GM03348 (cell line): ENCODE data around the gene RSAD1.

ENCODE experiments used
- DNase-seq: peaks from one replicate; pipeline ENCODE4 v3.0.0; 2012; ENCODE audit warnings: low spot score

Gene RSAD1

DNA sequence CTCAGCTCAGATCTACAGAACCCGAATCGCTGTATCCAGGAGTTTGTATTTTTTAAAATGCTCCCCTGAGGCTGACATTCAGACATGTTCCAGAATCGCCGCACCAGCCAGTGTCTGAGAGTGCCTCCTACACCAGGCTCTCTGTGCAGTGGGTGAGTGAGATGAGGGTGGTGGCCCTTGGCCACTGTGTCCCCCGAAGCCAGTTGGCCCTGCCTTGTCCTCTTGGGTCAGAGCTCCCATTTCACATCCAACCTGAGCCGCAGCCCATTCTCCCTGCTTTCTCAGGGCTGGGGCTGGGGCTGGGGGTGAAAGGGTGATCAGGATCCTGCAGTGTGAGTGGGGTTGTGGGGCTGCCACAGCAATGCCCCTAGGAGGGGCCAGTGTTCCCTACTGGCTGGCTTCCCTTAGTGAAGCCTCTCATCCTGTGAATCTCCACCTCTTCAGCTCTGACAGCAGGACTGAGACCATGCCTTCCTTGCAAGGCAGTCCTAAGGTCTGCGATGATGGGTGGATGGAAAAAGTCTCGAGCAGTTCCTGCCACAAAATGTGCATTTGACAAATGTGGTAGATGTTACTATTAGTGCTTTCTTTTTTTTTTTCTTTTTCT is 16.7 kb downstream of the RSAD1 start:
- no peak for DNase-seq

DNA sequence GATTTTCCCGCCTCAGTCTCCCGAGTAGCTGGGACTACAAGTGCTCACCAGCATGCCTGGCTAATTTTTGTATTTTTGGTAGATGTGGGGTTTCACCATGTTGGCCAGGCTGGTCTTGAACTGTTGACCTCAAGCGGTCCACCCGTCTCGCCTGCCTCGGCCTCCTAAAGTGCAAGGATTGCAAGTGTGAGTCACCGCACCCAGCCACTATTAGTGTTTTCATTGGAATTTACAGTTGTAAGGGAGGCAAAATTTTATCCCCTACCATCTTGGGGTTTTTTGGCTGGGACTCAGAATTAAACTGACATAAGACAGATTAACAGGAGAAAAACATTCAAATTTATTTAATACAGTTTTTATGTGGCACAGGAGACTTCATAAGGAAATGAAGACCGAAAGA is 17.3 kb downstream of the RSAD1 start:
- DNase-seq, result no peak

DNA sequence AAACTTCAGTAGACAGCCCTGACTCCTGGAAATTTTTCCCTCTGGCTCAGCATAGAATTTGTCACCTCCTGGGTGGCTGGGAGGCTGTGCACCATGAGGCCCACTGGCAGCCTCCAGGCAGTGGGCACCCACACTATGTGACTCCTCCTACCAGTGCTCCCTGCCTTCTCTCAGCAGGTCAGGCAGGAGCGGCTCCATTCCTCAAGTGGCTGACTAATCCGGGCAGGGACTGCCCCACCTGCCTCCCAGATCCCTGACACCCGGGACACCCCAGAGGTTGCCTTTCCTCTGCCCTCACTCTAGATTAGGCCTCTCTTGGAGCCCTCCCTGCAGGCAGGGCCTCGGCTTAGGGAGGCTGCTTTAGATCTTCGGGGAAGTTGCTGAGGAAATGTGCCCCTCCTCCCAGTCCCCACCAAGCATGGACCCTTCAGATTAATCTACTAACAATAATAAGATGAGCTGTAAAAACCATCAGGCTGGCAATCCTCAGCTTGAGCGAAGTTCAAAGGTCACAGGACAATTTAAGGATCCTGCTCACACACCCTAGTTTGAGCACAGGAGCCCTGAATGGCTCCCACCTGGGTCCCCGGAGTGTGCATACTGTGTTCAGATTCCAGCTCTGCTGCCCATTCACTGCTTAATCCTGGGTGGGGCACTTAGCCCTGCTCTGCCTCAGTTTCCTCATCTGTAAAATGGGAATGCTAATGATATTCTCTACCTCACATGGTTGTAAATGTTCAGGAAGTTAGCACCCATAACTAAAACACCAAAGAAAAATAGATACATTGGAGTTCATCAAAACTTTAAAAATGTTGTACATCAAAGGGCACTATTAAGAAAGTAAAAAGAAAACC is 19.6 kb downstream of the RSAD1 start:
- DNase-seq, result no peak

DNA sequence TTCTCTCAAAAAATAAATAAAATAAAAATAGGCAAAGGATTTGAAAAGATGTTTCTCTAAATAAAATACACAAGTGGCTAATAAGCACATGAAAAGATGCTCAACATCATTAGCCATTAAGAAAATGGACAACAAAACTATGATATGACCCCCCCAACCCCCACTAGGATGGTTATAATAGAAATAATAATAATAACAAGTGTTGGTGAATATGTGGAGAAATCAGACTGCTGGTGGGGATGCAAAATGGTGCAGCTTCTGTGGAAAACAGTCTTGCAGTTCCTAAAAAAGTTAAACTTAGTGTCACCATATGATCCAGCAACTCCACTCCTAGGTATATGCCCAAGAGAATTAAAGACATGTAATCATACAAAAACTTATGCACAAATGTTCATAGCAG is 20.6 kb downstream of the RSAD1 start:
- no peak for DNase-seq

DNA sequence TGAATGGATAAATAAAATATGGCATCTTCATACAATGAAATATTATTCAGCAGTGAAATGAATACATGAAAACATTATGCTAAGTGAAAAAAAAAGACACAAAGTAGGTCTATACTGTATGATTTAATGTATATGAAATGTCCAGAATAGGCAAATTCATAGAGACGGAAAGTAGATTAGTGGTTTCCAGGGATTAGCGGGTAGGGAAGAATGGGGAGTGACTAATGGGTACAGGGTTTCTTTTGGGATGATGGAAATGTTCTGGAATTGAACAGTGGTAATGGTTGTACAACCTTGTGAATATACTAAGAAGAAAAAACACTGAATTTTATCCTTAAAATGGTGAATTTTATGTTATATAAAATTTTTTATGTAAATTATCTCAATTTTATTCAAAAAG is 21.1 kb downstream of the RSAD1 start:
- DNase-seq, result no peak

DNA sequence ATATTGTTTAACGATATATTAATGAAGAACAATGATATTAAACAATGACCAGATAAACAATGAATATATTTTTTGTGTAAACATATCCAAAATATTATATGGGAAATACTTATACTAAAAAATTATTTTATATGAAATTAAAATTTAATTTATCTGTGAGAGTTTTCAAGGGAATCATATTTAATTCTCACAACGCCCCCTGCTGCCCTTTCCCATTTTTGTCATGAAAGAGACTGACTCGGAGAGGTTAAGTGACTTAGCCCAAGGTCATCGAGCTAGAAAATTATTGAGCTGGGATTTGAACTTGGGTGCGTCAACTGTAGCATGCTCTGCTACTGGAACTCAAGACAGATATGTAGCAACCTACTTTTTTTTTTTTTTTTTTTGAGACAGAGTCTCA is 22.4 kb downstream of the RSAD1 start:
- no peak for DNase-seq

DNA sequence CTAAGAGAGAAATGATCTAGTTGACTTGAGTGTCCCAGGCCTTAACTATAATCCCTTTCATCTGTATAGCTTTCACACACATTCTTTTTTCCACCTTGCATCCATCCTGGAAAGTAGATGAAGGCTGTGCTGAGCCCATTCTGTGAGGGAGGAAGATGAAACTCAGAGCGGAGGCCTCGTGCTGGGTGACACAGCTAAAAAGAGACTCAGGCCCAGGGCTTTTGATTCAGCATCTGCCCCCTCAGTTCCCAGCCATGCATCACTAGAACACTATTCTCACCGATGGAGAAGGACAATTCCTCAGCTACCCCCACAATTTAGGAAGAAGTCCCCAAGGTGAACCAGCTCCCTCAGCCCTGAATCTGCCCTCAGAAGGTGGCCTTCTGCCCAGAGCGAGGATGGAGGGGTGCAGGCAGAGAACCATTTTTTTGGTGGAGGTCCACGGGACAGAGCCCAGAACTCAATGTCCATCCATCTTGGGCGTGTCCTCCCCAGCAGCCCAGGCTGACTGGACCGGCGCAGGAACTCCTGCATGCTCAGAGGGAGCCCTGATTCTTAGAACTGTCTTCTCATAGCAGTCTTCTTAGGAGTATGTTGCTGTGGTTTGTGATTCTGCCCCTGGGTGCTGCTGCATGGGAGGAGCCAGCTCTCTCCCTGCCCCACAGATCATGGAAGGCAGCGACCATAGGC is 23.8 kb downstream of the RSAD1 start:
- DNase-seq, result no peak

DNA sequence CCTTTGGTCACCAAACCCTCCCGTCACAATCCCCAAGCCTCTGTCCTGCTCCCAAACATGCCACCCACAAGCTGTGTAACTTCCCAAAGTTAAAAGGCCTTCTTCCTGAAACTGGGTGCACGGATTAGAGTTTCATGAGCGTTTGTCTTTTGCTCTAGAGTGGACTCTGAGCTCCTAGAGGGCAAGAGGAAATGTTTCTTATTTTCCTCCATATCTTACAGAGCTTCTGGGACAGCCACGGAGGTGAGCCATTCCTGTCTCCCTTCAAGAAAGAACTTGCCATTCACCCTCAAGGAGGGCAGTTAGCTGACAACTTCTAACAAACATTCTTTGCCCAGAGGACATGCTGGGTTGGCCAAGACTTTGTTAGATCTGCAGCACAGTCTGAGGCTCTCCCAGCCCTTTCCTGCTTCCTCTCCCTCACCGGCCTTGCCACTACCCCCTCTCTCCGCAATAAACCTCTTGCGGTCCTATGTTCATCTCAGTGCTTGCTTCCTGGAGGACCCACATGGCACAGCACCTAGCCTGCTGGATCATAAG is 27.0 kb downstream of the RSAD1 start:
- DNase-seq, result no peak

DNA sequence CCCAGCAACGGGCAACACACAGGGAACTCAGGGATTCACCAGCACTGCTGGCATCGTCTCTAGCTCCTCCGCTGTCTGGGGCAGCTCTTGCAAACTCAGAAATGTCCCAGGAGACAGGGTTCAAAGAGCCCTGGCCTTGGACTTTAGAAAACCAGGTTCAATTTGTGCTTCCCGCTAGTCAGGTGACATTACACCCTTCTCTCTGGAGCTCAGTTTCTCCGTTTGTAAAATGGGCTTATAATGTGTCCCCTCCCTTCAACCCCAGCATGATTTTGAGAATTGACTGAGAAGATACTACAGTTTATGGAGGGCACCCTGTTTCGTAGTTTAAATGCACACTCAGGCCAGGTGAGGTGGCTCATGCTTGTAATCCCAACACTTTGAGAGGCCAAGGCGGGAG is 27.6 kb downstream of the RSAD1 start:
- no peak for DNase-seq

DNA sequence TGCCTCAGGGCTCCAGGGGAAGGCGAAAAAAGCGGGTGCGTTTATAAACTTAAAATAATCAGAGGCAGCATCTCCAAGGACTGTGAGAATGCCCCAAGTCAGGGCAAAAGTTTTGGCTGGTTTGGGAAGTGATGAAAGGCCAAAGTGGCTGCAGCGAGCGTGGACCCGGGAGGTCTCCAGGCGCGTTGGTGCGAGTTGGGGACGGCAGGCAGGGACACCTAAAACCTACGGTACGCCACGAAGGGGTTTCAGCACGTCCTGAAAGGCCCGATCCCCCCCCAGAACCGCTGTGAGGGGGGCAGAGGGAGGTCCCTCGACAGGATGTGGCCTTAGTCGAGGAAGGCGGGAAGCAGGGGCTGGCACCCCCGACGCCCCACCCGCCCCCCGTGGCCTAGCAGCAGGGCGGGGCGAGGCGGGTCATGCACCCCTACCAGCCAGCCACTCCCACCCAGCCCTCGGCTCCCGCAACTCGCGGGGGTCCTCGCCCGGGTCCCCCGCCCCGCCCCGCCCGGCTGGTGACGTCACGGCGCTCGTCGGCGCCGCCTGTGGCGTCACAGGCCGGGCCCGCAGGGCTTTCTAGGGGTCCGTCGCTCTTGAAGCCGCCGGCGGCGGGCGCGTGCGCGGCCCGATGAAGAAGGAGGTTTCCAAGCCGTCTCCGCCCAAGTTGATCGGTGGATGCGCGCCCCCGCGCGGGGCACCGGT is 29.4 kb downstream of the RSAD1 start, which contains the start of gene MYCBPAP:
Gene MYCBPAP (plus strand): TSS at position 569 of the 702 bp plus-strand sequence. CDS start 236 bp downstream, outside the sequence.
- peak; percentile 90 for DNase-seq

DNA sequence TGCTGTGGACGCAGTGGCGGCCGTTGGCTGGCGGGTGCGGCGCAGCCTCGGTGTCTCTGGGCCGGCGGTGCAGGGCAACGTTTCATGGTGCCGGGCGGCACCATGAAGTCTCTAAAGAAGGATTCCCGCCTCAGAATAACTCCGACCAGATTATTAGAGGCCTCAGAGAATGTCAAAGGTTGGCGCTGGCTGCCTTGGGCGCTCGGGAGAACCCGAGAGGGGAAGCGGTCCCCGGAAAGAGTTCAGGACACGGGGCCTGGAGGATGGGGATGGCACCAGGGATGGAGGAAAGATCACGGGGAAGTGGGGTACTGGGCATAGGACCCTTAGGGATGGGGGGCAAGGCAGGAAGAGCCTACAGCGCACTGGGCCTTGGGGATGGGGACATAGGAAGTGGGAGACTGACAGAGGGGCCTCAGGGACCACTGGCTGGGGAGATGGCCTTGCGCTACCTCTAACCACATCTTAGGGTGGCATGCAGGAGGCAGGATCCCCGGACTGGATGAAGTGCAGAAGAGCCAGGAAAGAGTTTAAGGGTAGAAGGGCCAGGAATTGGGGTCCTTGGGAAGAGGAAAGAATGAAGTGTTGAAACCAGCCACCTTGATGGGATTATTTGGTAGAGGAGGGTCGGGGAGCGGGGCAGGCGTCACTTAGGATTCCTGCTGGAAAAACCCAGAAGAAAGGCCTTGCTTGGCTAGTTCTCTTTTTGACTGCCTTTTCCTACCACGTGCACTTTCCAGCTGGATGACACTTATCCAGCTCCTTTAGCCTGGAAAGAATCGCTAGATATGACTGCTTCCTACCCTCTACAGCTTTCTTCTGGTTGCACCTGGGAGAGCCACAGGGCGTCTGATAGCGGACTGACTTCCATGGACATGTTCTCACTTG is 30.2 kb downstream of the RSAD1 start:
- no peak for DNase-seq

DNA sequence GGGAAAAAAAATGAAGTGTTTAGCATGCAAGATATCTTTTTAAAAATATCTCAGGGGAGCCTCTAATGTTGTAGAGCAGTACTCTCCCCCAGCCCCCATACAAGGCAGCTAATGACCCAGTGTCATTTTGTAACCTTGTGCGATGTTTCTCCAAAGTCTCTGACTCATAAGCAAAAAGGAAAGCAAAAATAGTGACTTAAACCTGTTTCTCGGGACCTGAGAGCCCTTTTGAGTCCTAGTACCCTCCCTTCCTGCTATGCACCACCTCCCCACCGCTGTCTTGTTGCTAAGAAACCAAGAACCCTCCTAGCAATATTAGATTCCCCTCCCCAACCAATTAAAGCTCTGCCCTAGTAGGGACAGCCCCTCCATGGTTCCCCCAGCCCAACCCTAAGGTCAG is 32.4 kb downstream of the RSAD1 start:
- DNase-seq, result no peak

DNA sequence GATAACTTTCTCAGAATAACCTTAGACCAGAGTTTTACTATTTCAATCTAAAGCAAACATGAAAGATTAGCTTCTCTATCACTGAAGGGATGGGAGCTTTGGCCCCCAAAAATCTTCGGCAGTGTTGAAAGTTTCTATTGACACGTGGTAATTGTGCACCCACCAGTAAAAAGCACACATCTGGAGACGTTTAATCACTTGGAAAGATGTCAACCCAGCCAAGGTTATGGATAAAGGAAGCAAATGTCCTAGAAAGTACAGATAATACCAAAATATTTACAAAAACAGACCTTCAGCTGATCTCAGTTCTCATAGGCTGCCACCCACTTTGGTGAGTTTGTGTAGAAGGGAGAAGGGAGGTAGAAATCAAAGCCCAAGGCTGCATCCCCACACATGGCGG is 34.8 kb downstream of the RSAD1 start:
- no peak for DNase-seq

DNA sequence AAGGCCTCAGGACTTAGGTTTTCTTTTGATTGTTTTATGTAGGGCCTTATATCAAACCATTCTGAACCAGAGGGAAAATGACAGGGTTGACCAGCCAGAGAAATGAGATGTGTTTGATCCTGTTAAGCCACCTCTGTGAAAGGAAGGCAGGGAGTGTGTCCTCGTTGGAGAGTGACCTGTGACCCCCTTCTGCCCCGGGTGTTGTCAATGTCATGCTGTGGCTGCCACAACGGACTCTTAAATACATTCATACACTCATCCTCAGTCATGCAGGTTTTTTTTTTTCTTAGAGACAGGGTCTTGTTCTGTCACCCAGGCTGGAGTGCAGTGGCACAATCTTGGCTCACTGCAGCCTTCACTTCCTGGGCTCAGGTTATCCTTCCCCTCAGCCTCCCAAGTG is 35.7 kb downstream of the RSAD1 start:
- DNase-seq, result no peak

DNA sequence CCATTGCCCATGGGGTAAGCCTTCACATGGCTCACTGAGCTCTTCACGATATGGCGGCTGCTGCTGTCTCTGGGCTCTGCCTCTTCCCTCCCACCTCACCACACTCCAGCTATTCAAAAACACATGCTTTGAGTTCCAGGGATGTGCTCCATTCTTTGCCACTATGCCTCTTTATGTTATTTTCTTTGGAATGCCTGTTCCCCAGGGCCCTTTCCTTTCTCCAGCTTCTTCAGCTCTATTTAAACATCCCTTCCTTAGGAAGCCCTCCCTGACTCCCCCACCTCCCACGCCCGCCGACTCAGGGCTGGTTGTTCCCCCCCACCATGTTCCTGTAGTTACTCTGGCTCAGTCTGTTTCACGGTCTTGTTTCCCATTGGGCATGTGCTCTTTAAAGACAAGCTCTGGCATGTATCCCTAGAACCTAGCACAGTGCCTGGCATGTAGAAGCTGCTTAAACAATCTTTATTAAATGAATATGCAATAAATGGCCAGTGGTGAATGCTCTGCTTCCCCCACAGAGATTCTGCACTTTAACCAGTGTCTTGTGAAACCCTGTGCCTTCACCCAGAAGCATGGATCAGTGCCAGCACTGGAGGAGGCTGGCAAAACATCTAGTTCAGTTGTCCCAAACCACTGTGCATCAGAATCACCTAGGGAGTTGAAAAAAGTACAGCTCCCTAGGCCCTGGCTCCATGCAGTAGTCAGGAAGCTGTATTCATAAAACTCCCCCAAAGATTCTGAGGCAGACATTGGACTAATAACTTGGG is 36.5 kb downstream of the RSAD1 start:
- peak; percentile 62 for DNase-seq

DNA sequence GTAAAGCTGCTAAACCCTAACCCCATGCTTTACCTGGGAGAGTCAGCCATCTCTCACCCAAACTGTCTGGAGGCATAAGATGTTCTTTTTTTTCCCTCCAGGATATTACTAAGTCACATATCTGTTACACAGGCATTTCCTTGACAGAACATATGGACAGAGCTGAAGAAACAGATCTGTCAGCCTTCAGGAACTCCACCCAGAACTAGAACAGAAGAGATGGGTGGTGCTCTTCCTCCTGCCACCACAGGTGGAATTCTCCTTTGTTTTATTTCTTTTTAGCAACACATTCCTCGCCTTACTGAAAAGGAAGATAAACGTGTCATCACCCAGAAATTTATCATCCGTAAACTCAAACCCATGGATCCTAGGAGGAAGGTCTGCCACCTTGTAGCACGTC is 38.4 kb downstream of the RSAD1 start:
- no peak for DNase-seq

DNA sequence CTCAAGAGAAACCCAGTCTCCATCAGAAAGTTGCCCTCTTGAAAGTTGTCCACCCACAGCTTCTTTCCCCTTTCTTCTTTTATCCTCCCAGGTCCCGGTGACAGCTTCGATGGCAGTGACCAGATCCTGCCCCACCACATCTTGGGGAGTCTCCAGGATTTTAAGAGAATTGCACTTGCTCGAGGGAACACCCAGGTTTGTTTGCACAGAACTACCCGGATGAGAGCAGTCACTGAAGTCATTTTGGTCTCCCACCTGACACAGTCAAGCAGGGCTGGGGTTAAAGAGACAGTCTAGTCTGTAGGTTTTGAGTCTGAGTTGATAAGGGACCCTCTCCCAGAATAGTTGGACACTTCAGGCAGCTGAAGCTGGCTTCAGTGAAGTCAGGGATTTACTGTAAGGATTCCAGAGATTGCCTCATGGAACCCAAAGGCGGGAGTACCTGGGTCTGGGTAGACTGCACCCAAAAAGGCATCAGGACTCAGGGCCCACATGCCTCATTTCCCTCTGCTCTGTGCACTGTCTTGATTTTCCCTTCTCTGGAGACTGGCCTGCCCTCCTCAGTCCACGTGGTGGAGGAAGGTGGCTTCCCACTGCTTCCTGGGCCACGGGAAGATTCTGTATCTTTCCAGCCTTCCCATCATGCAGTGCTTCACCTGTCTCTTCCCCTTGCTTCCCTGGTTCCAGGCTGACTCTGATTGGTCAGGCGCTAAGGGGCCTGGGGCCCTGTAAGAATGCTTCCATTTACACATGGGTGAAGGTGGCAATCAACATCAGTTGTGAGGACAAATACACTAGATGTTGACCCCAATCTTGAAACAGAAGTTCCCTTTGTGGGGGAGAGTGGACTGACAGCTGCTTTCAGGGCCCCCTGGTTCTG is 39.1 kb downstream of the RSAD1 start:
- no peak for DNase-seq

DNA sequence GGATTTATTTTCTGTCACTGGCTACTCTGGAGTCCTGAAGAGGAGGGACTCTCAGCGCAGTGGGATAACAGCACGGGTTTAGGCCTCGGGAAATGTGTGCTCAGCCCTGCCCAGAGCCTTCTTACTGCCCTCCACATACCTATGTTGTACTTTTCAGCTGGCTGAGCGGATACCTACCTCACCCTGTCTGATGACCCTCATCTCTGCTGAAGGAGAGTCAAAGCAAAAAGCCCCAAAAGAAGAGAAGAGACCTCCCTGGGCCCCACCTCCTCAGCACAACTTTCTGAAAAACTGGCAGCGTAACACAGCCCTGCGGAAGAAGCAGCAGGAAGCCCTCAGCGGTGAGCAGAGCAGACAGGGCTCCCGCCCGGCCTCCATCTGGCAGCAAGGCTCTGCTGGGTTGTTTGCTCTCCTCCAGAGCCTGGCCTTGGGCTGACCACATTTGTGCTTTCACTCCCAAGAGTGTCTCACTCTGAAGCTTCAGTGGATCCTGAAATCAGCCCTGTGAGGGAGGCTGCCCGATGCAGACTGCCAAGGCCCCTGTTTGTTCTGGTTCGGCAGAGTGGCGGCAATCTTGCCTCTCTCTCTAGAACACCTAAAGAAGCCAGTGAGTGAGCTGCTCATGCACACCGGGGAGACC is 39.8 kb downstream of the RSAD1 start:
- no peak for DNase-seq
